HEK293 (cell line): Measurements from ENCODE around the gene CDK19.

Experiments
- CTCF ChIA-PET: fragments of 350-600 bp; formaldehyde crosslinking; extraction: SDS; loops from one replicate; lab custom pipeline; 2021; ENCODE audit warnings: antibody characterized with exemption; lab: Yijun Ruan, JAX
- POLR2A ChIA-PET: fragments of 300-600 bp; formaldehyde crosslinking; extraction: SDS; loops from one replicate; lab custom pipeline; 2020; ENCODE audit warnings: antibody characterized with exemption, inconsistent platforms; lab: Yijun Ruan, JAX
- H3K27ac ChIP-seq: fragments of 200-500 bp; sonication (Bioruptor generic); 2 replicates; pipeline ENCODE4 v1.5.1; 2014; ENCODE audit warnings: low read depth, low read length, control low read depth, inconsistent platforms; ENCODE audit errors: extremely low read depth
- H3K36me3 ChIP-seq, 2 experiments: fragments of 200-500 bp in 1 of 2; sonication (Bioruptor generic) in 1 of 2; 1 replicate in 1 of 2; 2 replicates in 1 of 2; pipeline ENCODE4 v1.5.1; 2014 to 2017; ENCODE audit warnings: inconsistent platforms in 2 of 2, low read length in 2 of 2; ENCODE audit not compliant: control insufficient read depth in 2 of 2, insufficient read depth in 1 of 2
- H3K4me1 ChIP-seq: fragments of 200-500 bp; sonication (Bioruptor generic); 2 replicates; pipeline ENCODE4 v1.5.1; 2014; ENCODE audit warnings: mild to moderate bottlenecking, low read length, inconsistent platforms; ENCODE audit not compliant: control insufficient read depth, insufficient read depth
- H3K4me3 ChIP-seq: 2 replicates; pipeline ENCODE4 v1.5.1; 2011; ENCODE audit warnings: low read depth, mild to moderate bottlenecking, control low read depth, low read length, moderate library complexity
- H3K9me3 ChIP-seq: fragments of 200-500 bp; sonication (Bioruptor generic); 2 replicates; pipeline ENCODE4 v1.5.1; 2014; ENCODE audit warnings: low read depth, low read length, inconsistent platforms; ENCODE audit not compliant: control insufficient read depth, insufficient read depth
- CTCF ChIP-seq: fragments of 450-650 bp; formaldehyde crosslinking; IDR thresholded peaks from 2 replicates; pipeline ENCODE4 v1.5.1; 2016; ENCODE audit warnings: missing biosample characterization, missing genetic modification characterization
- EGR2 ChIP-seq: fragments of 450-650 bp; formaldehyde crosslinking; IDR thresholded peaks from 2 replicates; pipeline ENCODE4 v1.5.1; 2016; ENCODE audit warnings: low read depth, missing biosample characterization, missing genetic modification characterization
- KLF7 ChIP-seq: fragments of 450-650 bp; formaldehyde crosslinking; IDR thresholded peaks from 2 replicates; pipeline ENCODE4 v1.5.1; 2016; ENCODE audit warnings: missing biosample characterization, missing genetic modification characterization, borderline replicate concordance
- PRDM2 ChIP-seq: fragments of 450-650 bp; formaldehyde crosslinking; IDR thresholded peaks from 2 replicates; pipeline ENCODE4 v1.5.1; 2016; ENCODE audit warnings: missing biosample characterization, missing genetic modification characterization, borderline replicate concordance
- SALL2 ChIP-seq: fragments of 450-650 bp; formaldehyde crosslinking; IDR thresholded peaks from 2 replicates; pipeline ENCODE4 v1.5.0; 2017; ENCODE audit warnings: missing biosample characterization, mild to moderate bottlenecking, missing genetic modification characterization, borderline replicate concordance
- SCRT2 ChIP-seq: fragments of 450-650 bp; formaldehyde crosslinking; IDR thresholded peaks from 2 replicates; pipeline ENCODE4 v1.5.1; 2016; ENCODE audit warnings: missing biosample characterization, missing genetic modification characterization
- ZBTB44 ChIP-seq: fragments of 450-650 bp; IDR thresholded peaks from 2 replicates; pipeline ENCODE4 v1.5.1; 2018; ENCODE audit warnings: missing biosample characterization, mild to moderate bottlenecking, missing genetic modification characterization
- ZEB2 ChIP-seq: fragments of 450-650 bp; formaldehyde crosslinking; IDR thresholded peaks from 2 replicates; pipeline ENCODE4 v1.5.1; 2016; ENCODE audit warnings: missing biosample characterization, missing genetic modification characterization
- ZNF23 ChIP-seq: fragments of 450-650 bp; formaldehyde crosslinking; IDR thresholded peaks from 2 replicates; pipeline ENCODE4 v1.5.1; 2016; ENCODE audit warnings: missing biosample characterization, missing genetic modification characterization, borderline replicate concordance
- ZNF341 ChIP-seq: fragments of 450-650 bp; formaldehyde crosslinking; IDR thresholded peaks from 2 replicates; pipeline ENCODE4; 2016; ENCODE audit warnings: low read depth, missing biosample characterization, missing genetic modification characterization
- ZNF433 ChIP-seq: fragments of 450-650 bp; formaldehyde crosslinking; IDR thresholded peaks from 2 replicates; pipeline ENCODE4 v1.5.1; 2016; ENCODE audit warnings: missing biosample characterization, missing genetic modification characterization, low read depth
- ZNF514 ChIP-seq: fragments of 450-650 bp; formaldehyde crosslinking; IDR thresholded peaks from 2 replicates; pipeline ENCODE4 v1.5.1; 2016; ENCODE audit warnings: missing biosample characterization, missing genetic modification characterization
- ZNF600 ChIP-seq: fragments of 450-650 bp; formaldehyde crosslinking; IDR thresholded peaks from 2 replicates; pipeline ENCODE4 v1.5.1; 2016; ENCODE audit warnings: missing biosample characterization, missing genetic modification characterization
- ZNF624 ChIP-seq: fragments of 450-650 bp; formaldehyde crosslinking; IDR thresholded peaks from 2 replicates; pipeline ENCODE4 v1.5.1; 2017; ENCODE audit warnings: missing biosample characterization, missing genetic modification characterization
- ZNF677 ChIP-seq: fragments of 450-650 bp; IDR thresholded peaks from 2 replicates; pipeline ENCODE4 v1.5.0; 2018; ENCODE audit warnings: missing biosample characterization, mild to moderate bottlenecking, missing genetic modification characterization, moderate library complexity
- ZNF76 ChIP-seq: fragments of 450-650 bp; formaldehyde crosslinking; IDR thresholded peaks from 2 replicates; pipeline ENCODE4; 2016; ENCODE audit warnings: low read depth, missing biosample characterization, missing genetic modification characterization, borderline replicate concordance
- ZSCAN18 ChIP-seq: fragments of 450-650 bp; formaldehyde crosslinking; IDR thresholded peaks from 2 replicates; pipeline ENCODE4 v1.5.1; 2016; ENCODE audit warnings: missing biosample characterization, missing genetic modification characterization

The CDK19 gene

GRCh38 chr6:110689275-110689935, 125.9 kb downstream of the CDK19 start:
- Histone ChIP-seq H3K9me3 (no peaks in the 10 kb centered on the region), H3K27ac (no peak overlapping the region), H3K4me1 (peaks cover 9% of the 10 kb centered on the region; the same call in 1 of the 2 replicates), H3K36me3 (no peaks in the 10 kb centered on the region), H3K4me3 (no peak overlapping the region)
- ChIA-PET CTCF (interaction anchor here (0.5 to 1.4 kb wide), 4 partner anchors 17 to 567 kb away, joined by 3 to 5 read pairs (median 4); partner anchors contain the start of gene CDK19), POLR2A (interaction anchor here (1.1 kb wide), 1 partner anchor 185 kb away, joined by 9 read pairs; the partner anchor contains the start of gene AMD1)
- TF ChIP-seq KLF7 (tag by site-specific recombination): no peak
- TF ChIP-seq SCRT2 (tag by site-specific recombination): 0 out of 2 replicates have a peak, but pooled peaks have one; percentile 23

GRCh38 chr6:110688661-110689268, 126.5 kb downstream of the CDK19 start:
- ChIA-PET POLR2A (interaction anchor here (1.1 kb wide), 2 partner anchors 127 to 186 kb away, joined by 4 to 9 read pairs; partner anchors contain the start of genes AMD1 and CDK19), CTCF (interaction anchor here (0.7 to 1.4 kb wide), 2 partner anchors 16 to 19 kb away, joined by 3 to 5 read pairs; no protein-coding TSS in a partner anchor)
- H3K4me3 ChIP-seq: no peak overlapping the region
- H3K4me1 ChIP-seq: peaks cover 9% of the 10 kb centered on the region; the same call in 1 of the 2 replicates
- TF ChIP-seq ZNF341 (tag by site-specific recombination) (peak; percentile 47), CTCF (tag by site-specific recombination) (peak; percentile 34; the same call in 1 of the 2 replicates), ZBTB44 (tag by site-specific recombination) (0 out of 2 replicates have a peak, but pooled peaks have one; percentile 14), ZEB2 (no peak)
- no peaks in the 10 kb centered on the region for H3K36me3 ChIP-seq
- no peak overlapping the region for H3K27ac ChIP-seq
- no peaks in the 10 kb centered on the region for H3K9me3 ChIP-seq

GRCh38 chr6:110687326-110687725, 127.9 kb downstream of the CDK19 start:
- Histone ChIP-seq H3K9me3 (no peaks in the 10 kb centered on the region), H3K4me3 (no peak overlapping the region), H3K4me1 (peaks cover 9% of the 10 kb centered on the region; the same call in 1 of the 2 replicates), H3K36me3 (no peaks in the 10 kb centered on the region), H3K27ac (no peak overlapping the region)
- ChIA-PET POLR2A (interaction anchor here (1.0 kb wide), 1 partner anchor 271 kb away, joined by 6 read pairs; the partner anchor contains the start of gene GTF3C6), CTCF (interaction anchor here (0.6 to 1.5 kb wide), 6 partner anchors 10 to 401 kb away, joined by 3 to 6 read pairs (median 3); no protein-coding TSS in a partner anchor)
- TF ChIP-seq ZSCAN18 (tag by site-specific recombination) (no peak), ZNF433 (tag by site-specific recombination) (no peak), ZNF514 (tag by site-specific recombination) (no peak), ZNF76 (no peak), PRDM2 (tag by site-specific recombination) (no peak), ZNF23 (tag by site-specific recombination) (no peak), ZNF600 (tag by site-specific recombination) (no peak), EGR2 (tag by site-specific recombination) (no peak), SALL2 (tag by site-specific recombination) (no peak), ZNF677 (tag by site-specific recombination) (no peak), ZNF624 (no peak)
